GM21529 (cell line): Measurements from ENCODE around the gene NUDT16.
A peak's percentile ranks its signal among the peaks of the same experiment; 100 is the strongest.

ENCODE experiments used
- ATAC-seq: cut with Tn5 transposase; IDR thresholded peaks from one replicate; pipeline ENCODE4 v1.9.1; 2021; ENCODE audit not compliant: unreplicated experiment

The NUDT16 gene

DNA sequence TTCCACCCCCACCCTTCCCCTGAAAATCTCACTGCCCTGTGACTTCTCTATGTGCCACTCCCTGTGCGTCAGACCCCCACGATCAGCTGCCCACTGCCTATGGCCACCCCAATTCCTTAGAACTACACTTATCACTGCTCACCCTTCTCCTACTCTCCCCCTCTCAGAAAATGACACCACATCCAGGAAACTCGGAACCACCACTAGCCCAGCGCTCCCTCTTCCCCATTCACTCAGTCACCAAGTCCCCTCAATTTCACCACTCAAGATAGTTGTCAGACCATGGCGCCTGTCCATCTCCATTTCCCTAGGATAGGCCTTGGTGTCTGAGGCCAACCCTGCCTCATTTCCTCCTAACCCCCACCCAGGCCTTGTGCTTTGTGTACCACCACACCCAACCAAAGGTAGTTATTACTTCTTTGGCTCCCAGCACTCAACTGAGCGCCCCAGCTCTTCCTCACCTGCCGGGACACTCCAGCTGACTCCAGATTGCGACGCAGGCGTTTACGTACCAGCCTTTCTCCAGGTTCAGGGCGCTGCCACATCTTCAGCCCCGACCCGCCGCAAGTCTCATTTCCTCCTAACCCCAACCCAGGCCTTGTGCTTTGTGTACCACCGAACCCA lies 641 bp upstream of the NUDT16 start:
- peak; percentile 15 for ATAC-seq

DNA sequence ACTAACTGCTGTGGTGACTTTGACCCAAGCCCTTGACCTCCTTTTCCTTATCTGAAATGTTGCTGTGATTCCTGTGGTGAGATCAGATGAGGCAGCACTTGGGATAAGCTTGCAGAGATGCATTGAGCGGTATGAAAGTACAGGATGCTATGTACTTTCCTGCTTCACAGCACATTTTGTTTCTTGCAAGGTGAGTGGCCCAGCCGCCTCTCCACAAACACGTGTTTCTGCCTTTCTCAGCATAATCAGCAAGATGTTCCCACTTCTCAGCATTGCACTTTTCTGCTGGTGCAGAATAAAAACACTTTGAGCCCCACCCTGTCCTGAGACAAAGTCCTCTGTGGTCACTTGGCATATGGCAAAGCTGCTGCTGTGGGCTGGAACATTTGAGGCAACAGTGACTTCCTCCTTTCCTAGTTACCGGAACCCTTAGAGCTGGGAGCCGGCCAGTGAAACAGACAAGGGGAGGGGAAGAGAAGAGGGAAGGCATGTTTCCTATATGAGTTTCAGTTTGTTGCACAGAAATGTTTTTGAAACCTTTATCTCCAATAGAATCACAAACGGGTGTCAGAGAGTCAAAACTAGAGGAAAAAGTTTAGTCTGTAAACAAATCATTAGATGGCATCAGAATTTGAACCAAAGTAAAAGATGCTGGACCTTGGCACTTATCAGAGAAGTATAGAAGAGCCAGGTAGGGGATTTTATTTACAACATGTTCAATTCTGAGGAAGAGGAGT lies 5.0 kb downstream of the NUDT16 start:
- no peak for ATAC-seq

DNA sequence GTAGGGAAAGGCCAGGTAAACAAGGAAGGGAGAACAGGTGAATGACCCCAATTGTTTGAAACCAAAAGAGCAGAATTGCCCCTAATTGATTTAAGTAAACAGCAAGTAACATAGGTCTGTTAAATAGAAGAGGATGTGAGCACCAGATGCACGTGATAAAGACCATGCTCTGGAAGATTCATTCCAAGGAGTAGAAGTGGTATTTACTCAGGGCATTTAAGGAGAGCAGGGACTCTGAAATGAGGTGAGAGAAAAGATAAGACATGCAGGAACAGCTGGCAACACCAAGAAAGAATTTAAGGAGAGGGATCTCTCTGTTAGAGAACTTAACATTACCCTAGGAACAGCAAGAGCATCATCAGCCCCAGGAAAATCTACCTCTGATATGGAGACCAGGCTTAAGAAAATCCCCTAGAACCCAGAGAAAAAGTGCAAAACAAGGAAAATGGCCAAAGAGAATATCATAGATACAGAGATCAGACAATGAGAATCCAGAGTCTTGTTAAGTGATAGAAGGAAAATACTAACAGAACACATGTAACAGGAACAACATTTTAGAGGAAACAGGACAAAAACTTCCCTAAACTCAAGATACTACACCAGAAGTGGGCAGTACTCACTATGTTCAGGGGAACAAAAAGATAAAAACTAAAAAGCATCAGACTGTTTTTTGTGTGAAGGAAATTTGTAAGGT lies 6.4 kb downstream of the NUDT16 start:
- ATAC-seq = no peak

DNA sequence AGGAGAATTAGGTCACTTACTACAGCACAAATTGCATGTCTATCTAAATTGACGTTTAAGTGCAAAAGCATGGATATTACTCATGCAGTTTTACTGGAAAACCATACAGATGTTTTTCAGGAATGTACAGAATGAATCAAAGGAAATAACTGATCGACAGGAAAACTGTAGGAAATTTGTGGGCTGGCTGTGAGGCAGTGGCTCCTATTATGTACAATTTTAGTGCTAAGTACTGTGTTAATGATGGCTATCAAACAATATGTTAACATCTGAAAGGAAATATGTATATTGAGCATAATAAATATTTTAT lies 6.9 kb downstream of the NUDT16 start:
- no peak for ATAC-seq

DNA sequence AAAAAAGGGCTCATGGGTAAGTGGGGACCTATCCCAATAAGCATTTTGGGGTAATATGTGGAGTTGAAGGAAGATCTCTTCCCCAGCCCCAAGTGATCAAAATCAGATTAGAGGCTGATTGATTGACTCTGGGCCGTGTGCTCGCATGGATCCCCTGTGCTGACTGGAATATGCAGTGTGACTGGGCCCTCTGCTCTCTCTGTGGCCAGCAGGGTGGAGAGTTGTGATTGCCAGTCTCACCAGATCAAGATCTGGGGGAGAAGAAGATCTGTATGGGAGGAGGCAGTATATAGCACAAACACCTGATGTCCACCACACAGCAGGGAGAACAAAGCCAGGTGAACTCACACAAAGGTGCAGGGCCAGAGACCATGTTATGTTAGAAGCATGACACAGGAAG lies 8.8 kb downstream of the NUDT16 start:
- no peak for ATAC-seq

DNA sequence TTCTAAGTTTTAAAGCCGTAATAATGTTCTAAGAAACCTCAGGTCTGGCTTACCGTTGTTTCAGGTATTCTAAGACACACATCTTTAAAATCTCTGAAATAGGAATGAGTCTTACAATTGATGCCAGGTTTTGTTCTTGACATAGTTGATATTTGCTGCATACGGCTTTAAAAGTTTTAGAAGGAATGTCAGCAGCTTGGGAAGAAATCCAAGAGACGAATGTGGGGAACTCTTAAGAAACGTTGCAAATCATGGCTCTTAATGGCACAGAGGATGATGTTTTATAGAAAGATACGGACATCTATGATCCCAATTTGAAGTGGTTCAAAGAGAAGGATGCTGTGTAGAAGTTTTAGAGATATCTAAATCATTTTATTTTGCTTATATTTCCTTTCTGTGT lies 11.5 kb downstream of the NUDT16 start:
- ATAC-seq = no peak

DNA sequence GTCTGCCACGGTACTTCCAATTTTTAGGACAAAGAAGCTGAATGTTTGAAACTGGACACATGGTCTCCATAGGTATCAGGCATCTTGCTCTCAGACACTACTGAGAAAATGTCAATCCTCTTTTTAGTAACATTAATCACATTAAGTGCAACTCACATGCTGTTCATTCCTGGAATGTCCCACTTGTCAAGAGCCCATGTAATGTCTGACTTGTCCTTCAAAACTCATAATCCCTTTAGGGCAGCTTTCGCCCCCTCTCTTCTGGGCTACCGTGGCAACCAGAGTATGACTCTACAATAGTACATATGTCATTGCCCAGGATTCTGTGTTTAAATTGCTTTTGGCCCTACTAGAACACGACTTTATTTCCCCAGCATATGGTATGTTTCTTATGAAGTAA lies 12.3 kb downstream of the NUDT16 start:
- no peak for ATAC-seq

DNA sequence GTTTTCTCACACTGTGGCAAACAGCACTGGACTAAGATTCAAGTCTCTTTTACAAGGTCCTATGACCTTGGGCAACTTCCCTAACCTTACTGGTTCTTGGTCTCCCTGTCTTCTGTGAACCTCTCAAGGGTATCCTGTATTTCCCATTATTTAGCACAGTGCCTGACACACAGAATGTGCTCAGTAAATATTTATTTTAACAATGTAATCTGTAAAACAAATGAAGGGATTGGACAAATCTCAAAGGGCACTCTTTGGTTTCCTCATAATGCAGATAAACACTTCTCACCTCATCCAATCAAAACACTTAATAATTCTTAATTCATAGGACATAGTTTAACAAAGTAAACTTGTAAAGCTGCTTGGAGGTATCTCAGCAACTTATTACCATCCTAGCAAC lies 12.8 kb downstream of the NUDT16 start:
- ATAC-seq = no peak

DNA sequence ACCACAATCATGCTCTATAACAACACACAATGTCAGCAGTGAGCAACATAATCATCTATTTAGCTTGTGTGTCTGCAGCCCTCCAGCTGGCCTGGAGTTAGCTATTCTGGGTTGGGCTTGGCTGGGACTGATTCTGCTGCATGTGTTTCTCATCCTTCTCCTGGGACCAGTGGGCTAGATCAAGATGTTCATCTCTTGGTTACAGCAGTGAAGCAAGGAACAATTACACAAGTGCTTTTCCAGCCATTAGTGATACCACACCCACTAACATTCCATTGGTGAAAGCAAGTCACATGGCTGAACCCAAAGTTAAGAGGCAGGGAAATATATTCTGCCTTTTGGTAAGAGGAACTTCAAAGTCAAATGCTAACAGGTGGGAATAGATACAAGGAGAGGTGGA lies 14.6 kb downstream of the NUDT16 start:
- ATAC-seq = no peak

DNA sequence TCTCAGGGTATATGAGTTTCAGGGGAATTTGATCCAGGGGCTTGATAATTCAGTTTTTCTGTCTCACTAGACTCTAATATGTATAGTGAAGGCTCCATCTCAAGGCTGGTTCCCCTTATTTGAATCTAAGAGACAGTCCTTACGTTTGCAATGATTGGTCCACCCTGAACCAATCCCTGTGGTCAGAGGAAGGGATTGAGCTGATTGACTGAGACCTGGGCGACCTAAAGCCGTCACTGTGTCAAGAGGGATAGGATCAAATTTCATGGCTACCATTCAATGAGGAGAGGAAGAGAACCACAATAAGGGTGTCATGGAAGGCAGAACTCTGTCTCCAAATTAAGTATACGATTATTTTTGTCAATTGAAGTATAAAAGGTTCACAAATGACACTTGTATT lies 16.3 kb downstream of the NUDT16 start:
- no peak for ATAC-seq

DNA sequence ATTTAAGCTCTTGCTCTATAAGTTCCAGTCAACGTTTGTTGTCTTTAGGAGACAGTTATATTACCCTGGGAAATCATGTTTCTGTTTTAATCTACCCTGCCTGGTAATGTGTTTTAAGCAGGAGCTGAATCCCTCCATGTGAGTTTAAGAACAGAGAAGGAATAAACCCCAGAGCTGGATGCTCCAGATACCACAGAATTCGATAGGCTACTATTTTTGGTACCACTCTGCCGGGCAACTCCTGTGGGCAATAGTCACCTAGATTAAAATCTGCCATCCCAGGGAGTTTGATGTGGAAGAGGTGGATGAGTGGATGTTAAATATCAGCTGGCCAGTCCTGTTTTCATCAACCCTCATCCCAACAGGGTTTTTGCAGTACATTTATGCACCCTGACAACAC lies 20.4 kb downstream of the NUDT16 start:
- no peak for ATAC-seq

DNA sequence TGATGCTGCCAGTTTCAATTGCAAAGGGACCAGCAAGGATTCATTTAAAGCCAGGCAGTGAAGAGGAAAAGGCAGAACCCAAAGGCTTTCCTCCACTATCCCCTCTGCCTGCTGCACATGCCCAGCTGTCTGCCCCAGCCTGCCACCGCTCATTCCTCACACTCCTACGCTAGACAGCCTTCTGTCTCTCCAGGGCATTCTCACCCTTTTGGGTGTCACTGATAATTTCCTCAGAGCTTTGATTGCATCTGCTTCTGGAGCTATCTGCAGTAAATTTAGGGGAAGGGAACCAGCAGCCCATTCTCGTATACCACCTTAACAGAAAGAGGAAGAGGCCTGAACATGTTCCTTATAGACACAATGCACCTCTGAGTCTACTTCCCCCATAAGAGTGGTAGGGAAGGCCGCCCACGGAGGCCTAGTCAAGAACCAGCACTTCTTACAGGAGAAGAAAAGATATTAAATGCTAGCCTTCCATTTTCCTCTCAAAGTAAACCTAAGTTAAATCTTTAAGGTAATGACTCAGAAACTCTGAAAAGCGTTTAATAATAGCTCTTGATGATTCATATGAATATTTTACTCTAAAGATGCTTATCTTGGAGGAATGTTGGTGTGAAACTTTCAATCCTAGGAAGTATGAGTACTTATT lies 20.9 kb downstream of the NUDT16 start:
- peak; percentile 45 for ATAC-seq

DNA sequence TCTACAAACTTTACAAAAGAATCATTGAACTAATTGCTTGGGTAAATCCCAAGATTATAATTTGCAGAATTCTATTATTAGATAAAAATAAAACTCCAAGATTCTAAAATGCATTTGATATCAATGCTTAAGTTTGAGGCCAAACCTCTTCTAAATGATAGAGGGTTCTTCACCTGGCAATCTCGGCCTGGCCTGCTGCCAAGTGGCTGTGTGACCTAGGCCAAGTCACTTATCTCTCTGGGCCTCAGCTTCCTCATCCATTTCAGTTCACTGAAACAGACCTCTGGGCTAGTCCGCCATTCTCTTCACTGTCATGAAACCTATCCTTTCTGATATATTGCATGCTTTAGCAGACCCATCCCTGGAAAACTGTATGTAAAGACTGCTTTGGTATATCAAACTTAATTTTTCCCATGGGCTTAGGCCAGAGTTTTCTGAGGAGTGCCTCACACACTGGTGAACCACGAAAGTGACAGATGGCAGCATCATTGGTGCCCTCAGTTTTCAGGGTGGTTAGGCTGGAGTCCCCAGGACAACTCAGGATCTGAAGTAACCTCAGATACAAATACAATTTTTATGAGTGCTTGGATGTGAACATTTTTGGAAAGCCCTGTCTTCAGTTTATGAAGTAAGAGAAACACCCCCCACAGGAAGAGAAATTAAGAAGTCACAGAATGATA lies 21.8 kb downstream of the NUDT16 start:
- no peak for ATAC-seq

DNA sequence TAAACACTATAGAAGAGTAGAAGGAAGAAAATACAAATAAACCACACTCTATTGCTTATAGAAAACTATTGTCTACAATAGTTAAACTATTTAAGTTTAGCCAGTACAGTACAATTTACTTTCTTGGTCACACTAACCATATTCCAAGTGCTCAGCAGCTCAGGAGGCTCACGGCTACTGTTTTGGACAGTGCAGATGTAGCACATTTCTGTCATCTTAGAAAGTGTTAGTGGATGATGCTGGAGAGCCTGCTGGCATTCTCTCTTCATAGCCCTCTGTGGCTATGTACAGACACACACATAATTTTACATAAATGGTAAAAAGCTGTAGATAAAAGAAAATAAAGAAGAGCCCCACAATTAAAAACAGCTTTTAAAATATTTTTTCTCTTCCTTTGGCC lies 23.8 kb downstream of the NUDT16 start:
- no peak for ATAC-seq

DNA sequence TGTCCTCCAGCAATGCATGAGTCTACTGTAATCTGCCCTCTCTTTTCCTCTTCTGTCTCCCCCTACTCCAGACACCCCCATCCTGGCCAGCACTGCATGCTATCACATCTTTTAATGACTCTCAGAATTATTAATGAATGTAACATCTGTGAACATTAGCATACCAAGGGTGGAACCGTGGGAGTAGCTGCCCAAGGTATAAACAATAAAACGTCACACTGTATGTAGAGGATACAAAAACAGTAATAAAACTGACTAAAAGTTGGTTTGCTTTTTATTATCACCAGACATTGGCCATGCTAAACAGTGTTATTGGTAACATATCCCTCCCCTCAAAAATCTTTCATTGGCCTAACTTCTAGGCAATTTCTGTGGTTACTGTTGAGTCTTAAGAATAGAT lies 24.7 kb downstream of the NUDT16 start:
- ATAC-seq = no peak

DNA sequence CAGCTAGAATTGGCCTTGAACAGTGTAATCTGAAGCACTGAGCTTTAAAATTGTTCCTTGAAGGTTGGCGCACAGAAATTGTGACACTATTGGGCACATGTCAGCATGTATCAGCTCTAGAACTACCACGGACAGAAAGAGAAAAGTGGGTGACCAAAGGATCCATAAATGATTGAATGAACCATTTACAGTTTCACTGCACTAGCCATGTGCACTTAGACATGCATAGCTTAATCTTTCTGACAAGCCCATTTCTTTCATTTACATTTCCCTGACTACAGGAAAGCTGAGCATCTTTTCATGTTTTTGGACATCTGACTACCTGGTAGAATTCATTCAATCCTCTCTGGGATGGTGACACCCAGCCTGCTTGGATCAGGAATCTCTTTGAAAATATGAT lies 36.2 kb downstream of the NUDT16 start:
- ATAC-seq = no peak

DNA sequence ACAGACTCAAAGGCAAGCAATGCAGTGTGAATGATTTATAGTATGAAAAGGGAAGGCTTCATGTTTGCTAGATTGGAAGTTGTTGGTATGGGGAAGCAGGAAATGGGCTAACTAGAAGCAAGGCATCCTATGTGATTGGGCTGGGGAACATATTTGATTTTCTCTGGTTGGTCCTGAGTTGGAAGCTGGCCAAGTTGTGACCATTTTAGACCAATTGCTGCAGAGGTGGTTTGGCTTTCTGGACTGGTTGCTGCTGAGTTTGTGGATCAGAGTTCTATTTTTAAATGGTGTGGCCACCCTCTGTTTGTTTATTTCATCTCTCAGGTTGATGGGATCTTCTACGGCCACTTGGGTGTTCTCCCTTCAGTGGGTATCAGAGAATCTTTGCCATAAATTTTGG lies 39.7 kb downstream of the NUDT16 start:
- ATAC-seq = no peak

DNA sequence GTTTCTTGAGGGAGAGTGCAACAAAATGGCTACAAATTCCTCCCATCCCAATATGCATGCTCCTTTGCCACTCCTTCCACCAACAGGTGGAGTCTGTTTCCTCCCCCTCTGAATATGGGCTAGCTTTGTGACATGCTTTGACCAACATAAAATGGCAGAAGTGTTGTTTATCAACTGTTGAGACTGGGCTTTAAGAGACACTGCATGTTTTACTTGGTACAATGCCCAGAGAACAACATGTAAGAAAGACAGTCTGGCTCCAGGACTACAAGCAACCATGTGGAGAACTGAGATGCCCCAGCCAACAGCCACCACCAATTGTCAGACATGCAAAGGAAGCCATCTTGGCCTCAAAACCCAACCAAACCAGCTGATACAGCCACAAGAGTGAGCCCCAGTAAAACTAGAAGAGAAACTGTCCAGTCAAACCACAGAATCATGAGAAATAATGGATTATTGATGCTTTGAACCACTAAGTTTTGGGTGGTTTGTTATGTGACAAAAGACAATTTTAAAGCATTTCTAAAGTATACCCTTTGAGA lies 40.5 kb downstream of the NUDT16 start:
- ATAC-seq = no peak

DNA sequence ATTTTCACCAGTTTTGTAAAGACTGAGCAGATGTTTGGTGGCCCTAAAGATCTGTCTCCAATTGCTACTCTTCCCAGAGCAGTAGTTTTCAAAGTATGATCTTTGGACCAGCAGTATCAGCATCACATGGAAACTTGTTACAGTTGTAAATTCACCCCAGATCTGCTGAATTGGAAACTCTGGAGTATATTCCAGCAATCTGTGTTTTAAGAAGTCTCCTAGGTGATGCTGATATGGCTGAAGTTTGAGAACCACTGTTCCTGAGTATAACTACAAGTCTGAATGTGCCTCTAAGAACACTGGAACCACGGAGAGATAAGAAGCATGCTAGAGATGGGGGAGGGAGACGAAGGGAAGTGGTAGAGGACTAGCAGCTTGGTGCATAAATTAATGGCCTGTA lies 45.7 kb downstream of the NUDT16 start:
- ATAC-seq = no peak

DNA sequence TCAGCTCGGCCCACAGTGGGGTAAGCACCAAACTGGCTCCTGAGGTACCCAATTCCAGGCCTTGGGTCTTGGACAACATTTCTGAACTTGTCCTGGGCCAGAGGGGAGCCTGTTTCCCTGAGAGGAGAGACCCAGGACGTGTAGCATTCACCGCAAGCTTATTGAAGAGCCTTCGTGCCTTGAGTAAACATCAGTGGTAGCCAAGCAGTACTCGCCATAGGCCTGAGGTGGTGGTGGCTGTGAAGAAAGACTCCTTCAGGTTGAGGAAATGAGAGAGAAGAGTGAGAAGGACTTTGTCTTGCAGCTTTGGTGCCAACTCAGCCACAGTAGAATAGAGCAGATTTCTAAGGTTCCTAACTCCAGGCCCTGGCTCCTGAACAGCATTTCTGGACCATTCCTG lies 50.2 kb downstream of the NUDT16 start:
- no peak for ATAC-seq

DNA sequence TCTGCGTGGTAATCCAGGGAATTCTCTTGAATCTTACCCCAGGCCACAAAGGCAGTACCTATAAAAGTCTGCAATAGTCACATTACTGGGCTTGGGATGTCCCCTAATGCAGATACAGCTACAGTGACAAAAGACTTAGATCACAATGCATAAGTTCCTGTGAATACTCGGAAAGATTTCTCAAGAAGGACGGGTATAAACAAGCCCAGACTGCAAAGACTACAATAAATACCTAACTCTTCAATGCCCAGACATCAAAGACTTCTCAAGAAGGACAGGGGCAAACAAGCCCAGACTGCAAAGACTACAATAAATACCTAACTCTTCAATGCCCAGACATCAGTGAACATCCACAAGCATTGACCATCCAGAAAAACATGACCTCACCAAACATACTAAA lies 50.9 kb downstream of the NUDT16 start:
- no peak for ATAC-seq
